Endothelial cell of umbilical vein (primary cell): Measurements from ENCODE around the gene SPOPL. TPM values are rescaled to one million over a fixed set of nuclear protein-coding genes. Genes with fewer than 3 reads are reported as not detected.

Source experiments
- BruUV-seq: library from RNA; stranded (reverse); fragments of 400-500 nt; replicated peaks from 2 replicates; lab custom pipeline; 2021; lab: Mats Ljungman, UMichigan
- CTCF ChIA-PET: fragments of 300-600, 350-600 bp; sonication (Branson Sonifier 250); formaldehyde crosslinking; loops from one replicate; lab custom pipeline; 2021; ENCODE audit warnings: antibody characterized with exemption, inconsistent platforms; lab: Charles Lee
- POLR2A ChIA-PET: fragments of 300-600, 350-600 bp; sonication (Branson Sonifier 250); formaldehyde crosslinking; loops from one replicate; lab custom pipeline; 2021; ENCODE audit warnings: antibody characterized with exemption, inconsistent platforms; lab: Charles Lee
- DNase-seq: peaks from one replicate; pipeline ENCODE4 v3.0.0-alpha.2; 2011; ENCODE audit warnings: low read depth, low spot score
- FAIRE-seq: peaks from 2 replicates; lab custom pipeline; 2011; peaks lifted over from hg19 to GRCh38; lab: Jason Lieb, UNC
- H2AFZ ChIP-seq: 2 replicates; pipeline ENCODE4 v1.6.0; 2012; ENCODE audit warnings: low read depth, low read length, control low read depth, inconsistent platforms
- H3K27ac ChIP-seq: 2 replicates; pipeline ENCODE4 v1.5.1; 2011; ENCODE audit warnings: low read depth, mild to moderate bottlenecking, control low read depth, low read length, moderate library complexity; ENCODE audit not compliant: insufficient read depth
- H3K27me3 ChIP-seq, 2 experiments: 2 replicates each; pipeline versions ENCODE4 v1.6.0 to v1.6.1; 2011; ENCODE audit warnings: low read length in 2 of 2, mixed read lengths in 1 of 2; ENCODE audit not compliant: control insufficient read depth in 2 of 2, insufficient read depth in 2 of 2
- H3K36me3 ChIP-seq, 2 experiments: 2 replicates in 1 of 2; 3 replicates in 1 of 2; pipeline ENCODE4 v1.5.1; 2011; ENCODE audit warnings: low read length in 2 of 2, mild to moderate bottlenecking in 1 of 2, moderate library complexity in 1 of 2; ENCODE audit not compliant: control insufficient read depth in 2 of 2, insufficient read depth in 2 of 2; ENCODE audit errors: extremely low read depth in 1 of 2
- H3K4me1 ChIP-seq: 3 replicates; pipeline ENCODE4 v1.5.1; 2011; ENCODE audit warnings: mild to moderate bottlenecking, low read length; ENCODE audit not compliant: control insufficient read depth, insufficient read depth; ENCODE audit errors: extremely low read depth
- H3K4me2 ChIP-seq: 2 replicates; pipeline ENCODE4 v1.6.1; 2011; ENCODE audit warnings: low read length, control low read depth, mixed read lengths; ENCODE audit not compliant: insufficient read depth
- H3K4me3 ChIP-seq, 3 experiments: fragments of 200-600 bp in 1 of 3; sonication (generic), shearing (Covaris generic) in 1 of 3; replicated peaks in 1 of 3; 2 replicates each; pipeline ENCODE4 v1.5.1; 2011 to 2016; ENCODE audit warnings: control low read depth in 3 of 3, low read length in 3 of 3, mild to moderate bottlenecking in 2 of 3, inconsistent platforms in 1 of 3, low read depth in 1 of 3, moderate library complexity in 1 of 3; ENCODE audit not compliant: insufficient read depth in 1 of 3
- H3K79me2 ChIP-seq: 2 replicates; pipeline ENCODE4 v1.6.0; 2012; ENCODE audit warnings: low read length, inconsistent platforms; ENCODE audit not compliant: control insufficient read depth, insufficient read depth
- H3K9ac ChIP-seq: replicated peaks from 2 replicates; pipeline ENCODE3; 2011; ENCODE audit warnings: low read length, control low read depth; ENCODE audit not compliant: insufficient read depth; ENCODE audit errors: extremely low read depth
- H3K9me1 ChIP-seq: replicated peaks from 3 replicates; pipeline ENCODE4 v1.6.0; 2011; ENCODE audit warnings: mild to moderate bottlenecking, low read length; ENCODE audit not compliant: control insufficient read depth, insufficient read depth; ENCODE audit errors: extremely low read depth
- H3K9me3 ChIP-seq: replicated peaks from 2 replicates; pipeline ENCODE4 v1.5.1; 2012; ENCODE audit warnings: low read length, inconsistent platforms; ENCODE audit not compliant: control insufficient read depth, insufficient read depth
- H4K20me1 ChIP-seq: replicated peaks from 2 replicates; pipeline ENCODE3; 2011; ENCODE audit warnings: mild to moderate bottlenecking, low read length; ENCODE audit not compliant: control insufficient read depth, insufficient read depth; ENCODE audit errors: extremely low read depth
- CTCF ChIP-seq, 2 donors: IDR thresholded peaks; 1 replicate in 1 of 2; 2 replicates in 1 of 2; pipeline ENCODE4 v1.5.1; 2011; ENCODE audit warnings: low read length in 2 of 2, mild to moderate bottlenecking in 2 of 2, moderate library complexity in 2 of 2, control low read depth in 1 of 2, inconsistent platforms in 1 of 2, low read depth in 1 of 2; ENCODE audit not compliant: insufficient read depth in 1 of 2; ENCODE audit errors: extremely low read depth in 1 of 2
- EZH2 ChIP-seq: IDR thresholded peaks from 2 replicates; pipeline ENCODE4 v1.6.1; 2012; ENCODE audit warnings: borderline replicate concordance, low read depth, mild to moderate bottlenecking, moderate library complexity, low read length, inconsistent platforms; ENCODE audit not compliant: severe bottlenecking
- FOS ChIP-seq: IDR thresholded peaks from 2 replicates; pipeline ENCODE4 v1.6.1; 2011; ENCODE audit warnings: mild to moderate bottlenecking, low read length, moderate library complexity, borderline replicate concordance; ENCODE audit not compliant: insufficient read depth
- GATA2 ChIP-seq: IDR thresholded peaks from 2 replicates; pipeline ENCODE4 v1.7.0; 2011; ENCODE audit warnings: low read depth, mild to moderate bottlenecking, moderate library complexity, mixed read lengths, low read length; ENCODE audit not compliant: insufficient read length, insufficient read depth
- JUN ChIP-seq: IDR thresholded peaks from 2 replicates; pipeline ENCODE4 v1.6.1; 2011; ENCODE audit warnings: borderline replicate concordance, low read depth; ENCODE audit not compliant: insufficient read length, insufficient read depth
- MAX ChIP-seq: IDR thresholded peaks from 2 replicates; pipeline ENCODE4 v1.6.1; 2011; ENCODE audit not compliant: insufficient read depth, insufficient read length
- MYC ChIP-seq: IDR thresholded peaks from one replicate; pipeline ENCODE4 v1.6.1; 2011; ENCODE audit warnings: mild to moderate bottlenecking, low read depth, low read length
- POLR2A ChIP-seq: IDR thresholded peaks from 2 replicates; pipeline ENCODE4 v1.6.1; 2012; ENCODE audit warnings: low read depth, mild to moderate bottlenecking, control low read depth, low read length
- POLR2AphosphoS5 ChIP-seq: IDR thresholded peaks from 2 replicates; pipeline ENCODE4 v1.6.1; 2012; ENCODE audit warnings: low read depth, mild to moderate bottlenecking, control low read depth, low read length, moderate library complexity; ENCODE audit not compliant: insufficient read depth
- dilution Hi-C: fragments of 300-500 bp; cut with MboI; formaldehyde crosslinking; loops from one replicate; pipeline ENCODE4 v1.15.0; 2019; ENCODE audit warnings: low sequenced_read_pairs; ENCODE audit not compliant: extremely low pct_ligation_motif_present
- intact Hi-C: fragments of 100-400 bp; cut with micrococcal nuclease; formaldehyde crosslinking; loops from one replicate; pipeline ENCODE4 v1.10.0; 2022
- polyA plus RNA-seq, 4 experiments: library from polyadenylated mRNA; depleted of rRNA in 3 of 4; stranded (reverse) in 3 of 4; unstranded in 1 of 4; fragments of >200 nt; gene quantifications; 2 replicates each; pipeline versions ENCODE4 v1.2.1 to v1.2.3, GENCODE V29; 2011 to 2012; ENCODE audit warnings: missing spikeins in 1 of 4
- total RNA-seq: library from RNA; stranded (reverse); gene quantifications from 2 replicates; pipeline ENCODE4 v1.2.3, GENCODE V29; 2021

Gene SPOPL
- total and polyA plus RNA-seq, 2 donors (not counting 3 experiments of a cell fraction or from before 2014, with no cell fraction given) = 3.1 to 17.4 TPM

GRCh38 chr2:138515092-138515491 lies 13.5 kb downstream of the SPOPL start:
- H3K9ac ChIP-seq = no peak overlapping the region
- CTCF ChIA-PET = interaction anchor here (0.9 to 1.8 kb wide), 4 partner anchors 11 to 36 kb away, joined by 3 to 7 read pairs (median 4); no protein-coding TSS in a partner anchor
- H3K27ac ChIP-seq = no peak overlapping the region
- H3K9me3 ChIP-seq = no peaks in the 10 kb centered on the region
- no peak overlapping the region for H3K4me3 ChIP-seq
- FAIRE-seq (no peak), DNase-seq (no peak)
- no TSS peak for BruUV-seq
- no peaks in the 10 kb centered on the region for H3K9me1 ChIP-seq
- dilution Hi-C loops = no loop called here
- peaks cover 58% of the 10 kb centered on the region for H3K79me2 ChIP-seq
- H3K36me3 ChIP-seq = no peaks in the 10 kb centered on the region
- no peak overlapping the region for H2AFZ ChIP-seq
- H3K4me1 ChIP-seq = peaks cover 3% of the 10 kb centered on the region
- peaks cover 6% of the 10 kb centered on the region for H4K20me1 ChIP-seq
- intact Hi-C loops = no loop called here
- POLR2A ChIA-PET = no interaction called here
- no peaks in the 10 kb centered on the region for H3K27me3 ChIP-seq
- H3K4me2 ChIP-seq = no peak overlapping the region
- TF ChIP-seq MYC = no peak
- no peak for TF ChIP-seq FOS
- TF ChIP-seq EZH2 = no peak
- TF ChIP-seq JUN = no peak
- TF ChIP-seq POLR2AphosphoS5 = no peak
- no peak for TF ChIP-seq POLR2A
- TF ChIP-seq CTCF (IDR thresholded peaks at IDR 0.05; ENCODE audit: extremely low read depth in 1 of 2, insufficient read depth in 1 of 2, low read depth in 1 of 2, low read length in 2 of 2) = no peak
- no peak for TF ChIP-seq GATA2
- TF ChIP-seq MAX = no peak
